Measurements from ENCODE around the gene CERS1. TPM values are rescaled to one million over a fixed set of nuclear protein-coding genes. Genes with fewer than 3 reads are reported as not detected.

Gene CERS1
- total RNA-seq, 2 donors from 2014 or later = 0.26 to 0.66 TPM

GRCh38 chr19:18876865-18877264 is 19.1 kb downstream of the CERS1 start:
- H3K9me3 ChIP-seq = no peaks in the 10 kb centered on the region
- no peak for DNase-seq
- H3K27me3 ChIP-seq = no peaks in the 10 kb centered on the region
- no peak for TF ChIP-seq CTCF (IDR thresholded peaks at IDR 0.05)
- TF ChIP-seq POLR2A (IDR thresholded peaks at IDR 0.05) = no peak
- no peak overlapping the region for H3K4me3 ChIP-seq
- no peaks in the 10 kb centered on the region for H3K36me3 ChIP-seq (replicated peaks in 1 of 2; ENCODE audit: insufficient read depth in 1 of 2, low read depth in 2 of 2)
- no peaks in the 10 kb centered on the region for H3K4me1 ChIP-seq
- H3K27ac ChIP-seq = no peak overlapping the region
- WGBS, 2 donors = 90 to 92% methylated on average over 7 of the region's 7 CpGs
- intact Hi-C loops (cut with DNase I) = no loop called here
- ATAC-seq = no peak

- 88 to 92% methylated on average over 5 of the region's 5 CpGs for WGBS, 2 donors
- Histone ChIP-seq H3K27ac (no peak overlapping the region), H3K4me3 (no peak overlapping the region), H3K9me3 (no peaks in the 10 kb centered on the region), H3K4me1 (no peaks in the 10 kb centered on the region), H3K27me3 (no peaks in the 10 kb centered on the region), H3K36me3 (replicated peaks in 1 of 2; ENCODE audit: insufficient read depth in 1 of 2, low read depth in 2 of 2) (no peaks in the 10 kb centered on the region)
- DNase-seq (no peak), ATAC-seq (no peak)
- TF ChIP-seq POLR2A (IDR thresholded peaks at IDR 0.05) = no peak
- TF ChIP-seq CTCF (IDR thresholded peaks at IDR 0.05) = no peak
- intact Hi-C loops (cut with DNase I) = no loop called here
Observed at GRCh38 chr19:18875726-18876125, 20.2 kb downstream of the CERS1 start.

GRCh38 chr19:18871543-18871942 is 24.4 kb downstream of the CERS1 start:
- WGBS, 2 donors = 64 to 67% methylated on average over 7 of the region's 7 CpGs
- no peak overlapping the region for H3K4me3 ChIP-seq
- intact Hi-C loops (cut with DNase I) = no loop called here
- TF ChIP-seq CTCF (IDR thresholded peaks at IDR 0.05) = no peak
- TF ChIP-seq POLR2A (IDR thresholded peaks at IDR 0.05) = no peak
- DNase-seq (no peak), ATAC-seq (no peak)
- no peaks in the 10 kb centered on the region for H3K27me3 ChIP-seq
- H3K36me3 ChIP-seq (replicated peaks in 1 of 2; ENCODE audit: insufficient read depth in 1 of 2, low read depth in 2 of 2) = peaks cover 0 to 13% of the 10 kb centered on the region in 2 donors
- H3K9me3 ChIP-seq = no peaks in the 10 kb centered on the region
- no peak overlapping the region for H3K27ac ChIP-seq
- H3K4me1 ChIP-seq = no peaks in the 10 kb centered on the region

- no peak for DNase-seq
Observed at GRCh38 chr19:18870531-18871172, 25.3 kb downstream of the CERS1 start.

More at GRCh38 chr19:18870531-18871172, 25.3 kb downstream of the CERS1 start:
- H3K27me3 ChIP-seq = no peaks in the 10 kb centered on the region
- intact Hi-C loops (cut with DNase I) = no loop called here
- 67 to 83% methylated on average over 23 to 24 of the region's 25 CpGs for WGBS, 2 donors
- H3K9me3 ChIP-seq = no peaks in the 10 kb centered on the region
- no peak overlapping the region for H3K4me3 ChIP-seq
- peak overlapping the region in 1 of 4 donors; percentile 25 for H3K27ac ChIP-seq
- no peaks in the 10 kb centered on the region for H3K4me1 ChIP-seq
- no peak for ATAC-seq
- no peak for TF ChIP-seq POLR2A (IDR thresholded peaks at IDR 0.05)
- no peak for TF ChIP-seq CTCF (IDR thresholded peaks at IDR 0.05)
- peaks cover 6 to 19% of the 10 kb centered on the region in 2 donors for H3K36me3 ChIP-seq (replicated peaks in 1 of 2; ENCODE audit: insufficient read depth in 1 of 2, low read depth in 2 of 2)
